ENCODE results near the gene AURKA.
"Not testable (repeated sequence)": the region's sequence is repeated elsewhere in the genome, so short reads cannot be mapped to it uniquely, and the experiment has no call there.

The AURKA gene

GRCh38 chr20:56412473-56412790 lies 20.4 kb upstream of the AURKA start:
- no peak for TF ChIP-seq CTCF (IDR thresholded peaks at IDR 0.05; ENCODE audit: low read depth, low read length)
- no peak overlapping the region for H3K4me3 ChIP-seq (ENCODE audit: low read depth, low read length)
- no peak for DNase-seq
- no peaks in the 10 kb centered on the region for H3K4me1 ChIP-seq
- no peaks in the 10 kb centered on the region for H3K9me3 ChIP-seq
- H3K27me3 ChIP-seq: no peaks in the 10 kb centered on the region
- peaks cover 9% of the 10 kb centered on the region for H3K36me3 ChIP-seq

- H3K9me3 ChIP-seq: no peaks in the 10 kb centered on the region
- no peak for DNase-seq
- no peaks in the 10 kb centered on the region for H3K27me3 ChIP-seq
- no peak within 1 kb of the TSS for H3K4me3 ChIP-seq (ENCODE audit: low read depth, low read length)
- no peaks in the 10 kb centered on the region for H3K4me1 ChIP-seq
- H3K36me3 ChIP-seq: peaks cover 14% of the 10 kb centered on the region
- no peak for TF ChIP-seq CTCF (IDR thresholded peaks at IDR 0.05; ENCODE audit: low read depth, low read length)
Measured at GRCh38 chr20:56411759-56412472, 19.9 kb upstream of the AURKA start, which contains the start of gene CASS4. TSS of gene CASS4 (plus strand) at chr20:56412260. CDS start at chr20:56412459, 199 bp downstream.

- H3K36me3 ChIP-seq: peaks cover 16% of the 10 kb centered on the region
- not testable (repeated sequence) for H3K4me3 ChIP-seq (ENCODE audit: low read depth, low read length)
Measured at GRCh38 chr20:56411287-56411686, 19.3 kb upstream of the AURKA start.

GRCh38 chr20:56409956-56410355 lies 17.9 kb upstream of the AURKA start:
- H3K36me3 ChIP-seq: peaks cover 27% of the 10 kb centered on the region
- no peak for TF ChIP-seq CTCF (IDR thresholded peaks at IDR 0.05; ENCODE audit: low read depth, low read length)

More at GRCh38 chr20:56411287-56411686, 19.3 kb upstream of the AURKA start:
- not testable (repeated sequence) for H3K27me3 ChIP-seq, H3K4me1 ChIP-seq, H3K9me3 ChIP-seq, DNase-seq

GRCh38 chr20:56409521-56409920 lies 17.5 kb upstream of the AURKA start:
- Histone ChIP-seq H3K27me3 (no peaks in the 10 kb centered on the region), H3K36me3 (peaks cover 30% of the 10 kb centered on the region), H3K9me3 (no peaks in the 10 kb centered on the region), H3K4me1 (no peaks in the 10 kb centered on the region), H3K4me3 (ENCODE audit: low read depth, low read length) (no peak overlapping the region)
- TF ChIP-seq CTCF (IDR thresholded peaks at IDR 0.05; ENCODE audit: low read depth, low read length): no peak
- DNase-seq: no peak

More at GRCh38 chr20:56409956-56410355, 17.9 kb upstream of the AURKA start:
- Histone ChIP-seq H3K4me3 (ENCODE audit: low read depth, low read length) (no peak overlapping the region), H3K9me3 (no peaks in the 10 kb centered on the region), H3K27me3 (no peaks in the 10 kb centered on the region), H3K4me1 (no peaks in the 10 kb centered on the region)
- no peak for DNase-seq

GRCh38 chr20:56406910-56407309 lies 14.9 kb upstream of the AURKA start:
- Histone ChIP-seq H3K36me3 (peaks cover 46% of the 10 kb centered on the region), H3K4me3 (ENCODE audit: low read depth, low read length) (no peak overlapping the region), H3K4me1 (no peaks in the 10 kb centered on the region), H3K9me3 (no peaks in the 10 kb centered on the region), H3K27me3 (no peaks in the 10 kb centered on the region)
- no peak for TF ChIP-seq CTCF (IDR thresholded peaks at IDR 0.05; ENCODE audit: low read depth, low read length)
- no peak for DNase-seq

- not testable (repeated sequence) for H3K9me3 ChIP-seq; H3K4me3 ChIP-seq (ENCODE audit: low read depth, low read length); H3K4me1 ChIP-seq; DNase-seq; H3K27me3 ChIP-seq
- H3K36me3 ChIP-seq: peaks cover 60% of the 10 kb centered on the region
Measured at GRCh38 chr20:56405356-56405755, 13.3 kb upstream of the AURKA start.
